IMR-90 (cell line): ENCODE data around the gene PPP6C. TPM values are rescaled to one million over a fixed set of nuclear protein-coding genes. Genes with fewer than 3 reads are reported as not detected.
A peak's percentile ranks its signal among the peaks of the same experiment; 100 is the strongest.

ENCODE experiments used
- polyA plus RNA-seq, 3 experiments: library from polyadenylated mRNA; depleted of rRNA; stranded (reverse); fragments of >200 nt; gene quantifications; 2 replicates each; pipeline ENCODE4 v1.2.3, GENCODE V29; 2012; ENCODE audit warnings: low replicate concordance in 1 of 3
- total RNA-seq: library from RNA; depleted of rRNA; stranded (reverse); fragments of >200 nt; gene quantifications from 2 replicates; pipeline ENCODE4 v1.2.3, GENCODE V29; 2012
- TF ChIP-seq, protein P1 (sequence below): conservative IDR thresholded peaks from 2 replicates; pipeline ENCODE4 v1.5.1; 2012; ENCODE audit warnings: mild to moderate bottlenecking, low read depth, low read length, improper control_type of control experiment

Gene PPP6C
- total and polyA plus RNA-seq, 2 of the 4 experiments (the other 2 are of a cell fraction), result 14.5 to 15.4 TPM

GRCh38 chr9:125189361-125190289 is at the start of gene PPP6C (continued):
- TF ChIP-seq, protein P1, sequence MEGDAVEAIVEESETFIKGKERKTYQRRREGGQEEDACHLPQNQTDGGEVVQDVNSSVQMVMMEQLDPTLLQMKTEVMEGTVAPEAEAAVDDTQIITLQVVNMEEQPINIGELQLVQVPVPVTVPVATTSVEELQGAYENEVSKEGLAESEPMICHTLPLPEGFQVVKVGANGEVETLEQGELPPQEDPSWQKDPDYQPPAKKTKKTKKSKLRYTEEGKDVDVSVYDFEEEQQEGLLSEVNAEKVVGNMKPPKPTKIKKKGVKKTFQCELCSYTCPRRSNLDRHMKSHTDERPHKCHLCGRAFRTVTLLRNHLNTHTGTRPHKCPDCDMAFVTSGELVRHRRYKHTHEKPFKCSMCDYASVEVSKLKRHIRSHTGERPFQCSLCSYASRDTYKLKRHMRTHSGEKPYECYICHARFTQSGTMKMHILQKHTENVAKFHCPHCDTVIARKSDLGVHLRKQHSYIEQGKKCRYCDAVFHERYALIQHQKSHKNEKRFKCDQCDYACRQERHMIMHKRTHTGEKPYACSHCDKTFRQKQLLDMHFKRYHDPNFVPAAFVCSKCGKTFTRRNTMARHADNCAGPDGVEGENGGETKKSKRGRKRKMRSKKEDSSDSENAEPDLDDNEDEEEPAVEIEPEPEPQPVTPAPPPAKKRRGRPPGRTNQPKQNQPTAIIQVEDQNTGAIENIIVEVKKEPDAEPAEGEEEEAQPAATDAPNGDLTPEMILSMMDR, result peak; percentile 87
